ENCODE results near the gene KLHDC8A.
A peak's percentile ranks its signal among the peaks of the same experiment; 100 is the strongest.

KLHDC8A gene

GRCh38 chr1:205345761-205346160 lies 11.0 kb downstream of the KLHDC8A start:
- H3K4me3 ChIP-seq (ENCODE audit: low read depth, low read length) = no peak overlapping the region

GRCh38 chr1:205344066-205344928 lies 12.4 kb downstream of the KLHDC8A start:
- peak overlapping the region; percentile 42 for H3K4me3 ChIP-seq (ENCODE audit: low read depth, low read length)

GRCh38 chr1:205343431-205344065 lies 13.2 kb downstream of the KLHDC8A start:
- H3K4me3 ChIP-seq (ENCODE audit: low read depth, low read length) = peak overlapping the region; percentile 42

GRCh38 chr1:205342986-205343385 lies 13.7 kb downstream of the KLHDC8A start:
- no peak overlapping the region for H3K4me3 ChIP-seq (ENCODE audit: low read depth, low read length)

- H3K4me3 ChIP-seq (ENCODE audit: low read depth, low read length) = no peak overlapping the region
Observed at GRCh38 chr1:205340676-205341075, 16.0 kb downstream of the KLHDC8A start.

GRCh38 chr1:205339717-205340116 lies 17.0 kb downstream of the KLHDC8A start:
- H3K4me3 ChIP-seq (ENCODE audit: low read depth, low read length) = no peak overlapping the region

- no peak overlapping the region for H3K4me3 ChIP-seq (ENCODE audit: low read depth, low read length)
Observed at GRCh38 chr1:205339197-205339702, 17.5 kb downstream of the KLHDC8A start.

GRCh38 chr1:205338011-205338410 lies 18.7 kb downstream of the KLHDC8A start:
- no peak overlapping the region for H3K4me3 ChIP-seq (ENCODE audit: low read depth, low read length)

GRCh38 chr1:205337481-205337880 lies 19.2 kb downstream of the KLHDC8A start:
- H3K4me3 ChIP-seq (ENCODE audit: low read depth, low read length) = no peak overlapping the region

GRCh38 chr1:205335692-205336091 lies 21.0 kb downstream of the KLHDC8A start:
- no peak overlapping the region for H3K4me3 ChIP-seq (ENCODE audit: low read depth, low read length)

- no peak overlapping the region for H3K4me3 ChIP-seq (ENCODE audit: low read depth, low read length)
Observed at GRCh38 chr1:205332015-205332791, 24.5 kb downstream of the KLHDC8A start.

GRCh38 chr1:205330150-205330549 lies 26.6 kb downstream of the KLHDC8A start:
- no peak overlapping the region for H3K4me3 ChIP-seq (ENCODE audit: low read depth, low read length)

GRCh38 chr1:205329719-205330118 lies 27.0 kb downstream of the KLHDC8A start:
- H3K4me3 ChIP-seq (ENCODE audit: low read depth, low read length) = no peak overlapping the region

GRCh38 chr1:205328476-205328875 lies 28.2 kb downstream of the KLHDC8A start:
- no peak overlapping the region for H3K4me3 ChIP-seq (ENCODE audit: low read depth, low read length)

- no peak overlapping the region for H3K4me3 ChIP-seq (ENCODE audit: low read depth, low read length)
Observed at GRCh38 chr1:205326812-205327466, 29.8 kb downstream of the KLHDC8A start.

- no peak overlapping the region for H3K4me3 ChIP-seq (ENCODE audit: low read depth, low read length)
Observed at GRCh38 chr1:205325334-205325884, 31.3 kb downstream of the KLHDC8A start.

- no peak overlapping the region for H3K4me3 ChIP-seq (ENCODE audit: low read depth, low read length)
Observed at GRCh38 chr1:205324781-205325180, 31.9 kb downstream of the KLHDC8A start.

- no peak overlapping the region for H3K4me3 ChIP-seq (ENCODE audit: low read depth, low read length)
Observed at GRCh38 chr1:205323794-205324193, 32.9 kb downstream of the KLHDC8A start.

- H3K4me3 ChIP-seq (ENCODE audit: low read depth, low read length) = no peak overlapping the region
Observed at GRCh38 chr1:205321959-205322283, 34.8 kb downstream of the KLHDC8A start.

- peak within 1 kb of the TSS; percentile 96 for H3K4me3 ChIP-seq (ENCODE audit: low read depth, low read length)
Observed at GRCh38 chr1:205321162-205321958, 35.4 kb downstream of the KLHDC8A start, which contains the start of gene NUAK2. NUAK2 (minus strand) TSS chr1:205321745; CDS start chr1:205321628, 117 bp downstream.
